Right atrium auricular region (tissue), 2 donors: ENCODE measurements around the gene HLA-C. TPM values are rescaled to one million over a fixed set of nuclear protein-coding genes. Genes with fewer than 3 reads are reported as not detected.

Experiments
- DNase-seq: peaks from one replicate; pipeline ENCODE4 v3.0.0-alpha.2; 2019; ENCODE audit warnings: low spot score
- H3K27ac ChIP-seq, 2 donors: fragments of 200-600 bp; sonication (generic); 1 replicate in 1 of 2; 2 replicates in 1 of 2; pipeline ENCODE4 v1.5.1; 2016 to 2019
- H3K27me3 ChIP-seq, 2 donors: fragments of 200-600 bp; sonication (generic); one replicate each; pipeline versions ENCODE4 v1.5.1 to v1.6.0; 2017 to 2019
- H3K36me3 ChIP-seq: fragments of 200-600 bp; sonication (generic); one replicate; pipeline ENCODE4 v1.5.1; 2016
- H3K4me1 ChIP-seq, 2 donors: fragments of 200-600 bp; sonication (generic); one replicate each; pipeline versions ENCODE4 v1.5.1 to v1.6.0; 2017 to 2019
- H3K4me3 ChIP-seq, 2 donors: fragments of 200-600 bp; sonication (generic); 1 replicate in 1 of 2; 2 replicates in 1 of 2; pipeline ENCODE4 v1.5.1; 2017 to 2019; ENCODE audit warnings: mild to moderate bottlenecking in 1 of 2, moderate library complexity in 1 of 2
- H3K9me3 ChIP-seq, 2 donors: fragments of 200-600 bp; sonication (generic); one replicate each; pipeline ENCODE4 v1.5.1; 2019
- CTCF ChIP-seq, 2 donors: fragments of 200-600 bp; sonication (generic); IDR thresholded peaks; one replicate each; pipeline ENCODE4 v1.5.1; 2019; ENCODE audit warnings: antibody characterized with exemption in 2 of 2
- total RNA-seq, 2 donors: library from RNA; depleted of rRNA; stranded (reverse); fragments of >200 nt; gene quantifications; one replicate each; pipeline ENCODE4 v1.1.0, GENCODE V29; 2016

Gene HLA-C
- total RNA-seq, 2 donors from 2014 or later: 122 to 503 TPM

DNA sequence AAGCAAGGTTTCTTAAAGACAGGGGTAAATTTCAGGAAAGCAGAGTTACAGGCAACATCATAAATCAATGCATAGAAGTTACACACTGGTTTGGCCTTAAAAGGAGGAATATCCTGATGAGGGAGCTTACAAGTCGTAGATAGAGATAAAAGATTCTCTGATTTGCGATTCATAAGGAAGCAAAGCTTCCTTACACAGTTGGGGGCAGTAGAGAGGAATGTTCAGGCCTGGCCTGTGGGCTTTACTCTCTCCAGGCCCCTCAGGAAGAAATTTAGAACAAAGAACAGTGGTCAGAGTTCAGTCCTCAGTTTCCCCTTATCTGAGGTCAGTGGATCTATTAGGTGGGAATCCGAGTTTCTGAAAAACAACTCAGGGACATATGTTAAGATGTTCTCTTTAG lies 19.3 kb downstream of the HLA-C start:
- Histone ChIP-seq H3K4me3 (no peak overlapping the region), H3K9me3 (peaks cover 0 to 11% of the 10 kb centered on the region in 2 donors), H3K27ac (no peak overlapping the region), H3K27me3 (no peaks in the 10 kb centered on the region), H3K4me1 (no peaks in the 10 kb centered on the region), H3K36me3 (no peaks in the 10 kb centered on the region)
- no peak for DNase-seq
- no peak for TF ChIP-seq CTCF (IDR thresholded peaks at IDR 0.05)

DNA sequence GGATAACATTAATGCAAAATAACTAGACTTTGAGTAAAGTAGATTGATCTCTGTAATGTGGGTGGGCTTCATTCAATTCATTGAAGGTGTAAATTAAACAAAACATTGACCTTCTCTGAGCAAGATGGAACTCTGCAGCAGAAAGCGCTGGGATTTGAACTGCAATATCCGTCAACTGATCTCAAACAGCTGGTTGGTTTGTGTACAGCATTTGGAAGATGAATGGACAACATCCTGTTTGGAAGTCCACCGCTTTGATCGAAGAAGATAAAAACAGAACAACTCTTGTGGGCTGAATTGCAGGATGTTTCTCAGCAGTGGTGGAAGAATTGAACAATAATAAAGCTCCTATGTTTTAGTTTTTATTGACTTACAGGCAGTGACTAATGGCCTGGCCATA lies 20.6 kb downstream of the HLA-C start:
- H3K27ac ChIP-seq: no peak overlapping the region
- no peak for DNase-seq
- peaks cover 0 to 19% of the 10 kb centered on the region in 2 donors for H3K9me3 ChIP-seq
- H3K27me3 ChIP-seq: no peaks in the 10 kb centered on the region
- H3K4me3 ChIP-seq: no peak overlapping the region
- TF ChIP-seq CTCF (IDR thresholded peaks at IDR 0.05): no peak
- H3K4me1 ChIP-seq: no peaks in the 10 kb centered on the region
- no peaks in the 10 kb centered on the region for H3K36me3 ChIP-seq

DNA sequence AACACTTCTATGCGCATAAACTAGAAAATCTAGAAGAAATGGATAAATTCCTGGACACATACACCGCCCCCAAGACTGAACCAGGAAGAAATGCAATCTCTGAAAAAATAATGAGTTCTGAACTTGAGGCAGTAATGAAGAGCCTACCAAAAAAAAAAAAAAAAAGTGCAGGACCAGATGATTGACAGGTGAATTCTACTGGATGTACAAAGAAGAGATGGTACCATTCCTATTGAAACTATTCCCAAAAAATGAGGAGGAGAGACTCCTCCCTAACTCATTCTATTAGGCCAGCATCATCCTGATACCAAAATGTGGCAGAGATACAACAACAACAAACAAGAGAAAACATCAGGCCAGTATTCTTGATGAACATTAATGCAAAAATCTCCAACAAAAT lies 22.7 kb downstream of the HLA-C start:
- H3K9me3 ChIP-seq: peaks cover 0 to 19% of the 10 kb centered on the region in 2 donors
- no peak overlapping the region for H3K4me3 ChIP-seq
- H3K36me3 ChIP-seq: no peaks in the 10 kb centered on the region
- no peaks in the 10 kb centered on the region for H3K27me3 ChIP-seq
- no peak for TF ChIP-seq CTCF (IDR thresholded peaks at IDR 0.05)
- H3K27ac ChIP-seq: no peak overlapping the region
- H3K4me1 ChIP-seq: no peaks in the 10 kb centered on the region
- no peak for DNase-seq

GRCh38 chr6:31247813-31248212 lies 24.1 kb downstream of the HLA-C start:
- TF ChIP-seq CTCF (IDR thresholded peaks at IDR 0.05): no peak
- no peak for DNase-seq
- Histone ChIP-seq H3K4me1 (no peaks in the 10 kb centered on the region), H3K4me3 (no peak overlapping the region), H3K36me3 (no peaks in the 10 kb centered on the region), H3K9me3 (peaks cover 0 to 19% of the 10 kb centered on the region in 2 donors), H3K27me3 (no peaks in the 10 kb centered on the region), H3K27ac (no peak overlapping the region)

DNA sequence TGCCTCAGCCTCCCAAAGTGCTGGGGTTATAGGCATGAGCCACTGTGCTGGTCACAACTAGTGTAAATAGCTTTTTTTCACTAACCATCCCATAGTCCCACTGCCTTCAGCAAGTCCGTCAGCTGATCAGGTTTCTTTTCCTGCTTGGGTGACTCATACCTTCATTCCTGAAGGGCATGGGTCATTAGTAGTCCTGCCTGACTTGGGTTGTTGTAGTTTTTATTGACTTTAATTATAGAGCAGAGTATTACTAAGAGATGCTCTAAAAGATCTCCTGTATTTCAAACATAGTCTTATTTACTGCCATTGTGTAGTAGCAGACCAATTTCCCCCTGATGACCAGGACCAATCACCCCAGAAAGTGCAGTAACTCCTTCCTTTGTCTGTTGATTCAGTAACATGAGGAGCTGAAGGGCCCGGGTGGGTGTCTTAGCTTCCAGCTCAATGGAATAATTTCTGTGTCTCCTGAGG lies 25.8 kb downstream of the HLA-C start:
- no peak overlapping the region for H3K4me3 ChIP-seq
- no peaks in the 10 kb centered on the region for H3K36me3 ChIP-seq
- peaks cover 0 to 19% of the 10 kb centered on the region in 2 donors for H3K9me3 ChIP-seq
- TF ChIP-seq CTCF (IDR thresholded peaks at IDR 0.05): no peak
- no peak for DNase-seq
- H3K27ac ChIP-seq: no peak overlapping the region
- H3K4me1 ChIP-seq: no peaks in the 10 kb centered on the region
- H3K27me3 ChIP-seq: no peaks in the 10 kb centered on the region

DNA sequence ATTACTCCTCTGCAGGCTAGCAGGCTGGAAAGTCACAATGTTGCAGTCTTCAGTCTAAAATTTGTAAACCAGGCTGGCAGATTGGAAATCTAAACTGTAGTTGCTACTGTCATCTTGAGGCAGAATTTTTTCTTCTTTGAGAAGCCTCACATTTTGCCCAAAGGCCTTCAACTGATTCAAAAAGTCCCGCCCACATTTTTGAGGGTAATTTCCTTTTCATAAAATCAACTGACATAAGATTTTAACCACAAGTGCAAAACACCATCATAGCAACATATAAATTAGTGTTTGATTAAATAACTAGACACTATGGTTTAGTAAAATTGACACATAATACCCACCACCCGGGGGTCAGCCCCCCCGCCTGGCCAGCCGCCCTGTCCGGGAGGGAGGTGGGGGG lies 28.4 kb downstream of the HLA-C start:
- no peak for TF ChIP-seq CTCF (IDR thresholded peaks at IDR 0.05)
- H3K36me3 ChIP-seq: no peaks in the 10 kb centered on the region
- DNase-seq: no peak
- H3K27me3 ChIP-seq: no peaks in the 10 kb centered on the region
- H3K27ac ChIP-seq: no peak overlapping the region
- H3K9me3 ChIP-seq: peaks cover 0 to 13% of the 10 kb centered on the region in 2 donors
- H3K4me1 ChIP-seq: no peaks in the 10 kb centered on the region
- no peak overlapping the region for H3K4me3 ChIP-seq
